Endothelial cell of umbilical vein (primary cell): ENCODE measurements around the gene GPSM1. TPM values are rescaled to one million over a fixed set of nuclear protein-coding genes. Genes with fewer than 3 reads are reported as not detected.

Experiments
- BruUV-seq: library from RNA; stranded (reverse); fragments of 400-500 nt; replicated peaks from 2 replicates; lab custom pipeline; 2021; lab: Mats Ljungman, UMichigan
- CTCF ChIA-PET: fragments of 300-600, 350-600 bp; sonication (Branson Sonifier 250); formaldehyde crosslinking; loops from one replicate; lab custom pipeline; 2021; ENCODE audit warnings: antibody characterized with exemption, inconsistent platforms; lab: Charles Lee
- POLR2A ChIA-PET: fragments of 300-600, 350-600 bp; sonication (Branson Sonifier 250); formaldehyde crosslinking; loops from one replicate; lab custom pipeline; 2021; ENCODE audit warnings: antibody characterized with exemption, inconsistent platforms; lab: Charles Lee
- DNase-seq: peaks from one replicate; pipeline ENCODE4 v3.0.0-alpha.2; 2011; ENCODE audit warnings: low read depth, low spot score
- FAIRE-seq: peaks from 2 replicates; lab custom pipeline; 2011; peaks lifted over from hg19 to GRCh38; lab: Jason Lieb, UNC
- H2AFZ ChIP-seq: 2 replicates; pipeline ENCODE4 v1.6.0; 2012; ENCODE audit warnings: low read depth, low read length, control low read depth, inconsistent platforms
- H3K27ac ChIP-seq: 2 replicates; pipeline ENCODE4 v1.5.1; 2011; ENCODE audit warnings: low read depth, mild to moderate bottlenecking, control low read depth, low read length, moderate library complexity; ENCODE audit not compliant: insufficient read depth
- H3K27me3 ChIP-seq, 2 experiments: 2 replicates each; pipeline versions ENCODE4 v1.6.0 to v1.6.1; 2011; ENCODE audit warnings: low read length in 2 of 2, mixed read lengths in 1 of 2; ENCODE audit not compliant: control insufficient read depth in 2 of 2, insufficient read depth in 2 of 2
- H3K36me3 ChIP-seq, 2 experiments: 2 replicates in 1 of 2; 3 replicates in 1 of 2; pipeline ENCODE4 v1.5.1; 2011; ENCODE audit warnings: low read length in 2 of 2, mild to moderate bottlenecking in 1 of 2, moderate library complexity in 1 of 2; ENCODE audit not compliant: control insufficient read depth in 2 of 2, insufficient read depth in 2 of 2; ENCODE audit errors: extremely low read depth in 1 of 2
- H3K4me1 ChIP-seq: 3 replicates; pipeline ENCODE4 v1.5.1; 2011; ENCODE audit warnings: mild to moderate bottlenecking, low read length; ENCODE audit not compliant: control insufficient read depth, insufficient read depth; ENCODE audit errors: extremely low read depth
- H3K4me2 ChIP-seq: 2 replicates; pipeline ENCODE4 v1.6.1; 2011; ENCODE audit warnings: low read length, control low read depth, mixed read lengths; ENCODE audit not compliant: insufficient read depth
- H3K4me3 ChIP-seq, 3 experiments: fragments of 200-600 bp in 1 of 3; sonication (generic), shearing (Covaris generic) in 1 of 3; replicated peaks in 1 of 3; 2 replicates each; pipeline ENCODE4 v1.5.1; 2011 to 2016; ENCODE audit warnings: control low read depth in 3 of 3, low read length in 3 of 3, mild to moderate bottlenecking in 2 of 3, inconsistent platforms in 1 of 3, low read depth in 1 of 3, moderate library complexity in 1 of 3; ENCODE audit not compliant: insufficient read depth in 1 of 3
- H3K79me2 ChIP-seq: 2 replicates; pipeline ENCODE4 v1.6.0; 2012; ENCODE audit warnings: low read length, inconsistent platforms; ENCODE audit not compliant: control insufficient read depth, insufficient read depth
- H3K9ac ChIP-seq: replicated peaks from 2 replicates; pipeline ENCODE3; 2011; ENCODE audit warnings: low read length, control low read depth; ENCODE audit not compliant: insufficient read depth; ENCODE audit errors: extremely low read depth
- H3K9me1 ChIP-seq: replicated peaks from 3 replicates; pipeline ENCODE4 v1.6.0; 2011; ENCODE audit warnings: mild to moderate bottlenecking, low read length; ENCODE audit not compliant: control insufficient read depth, insufficient read depth; ENCODE audit errors: extremely low read depth
- H3K9me3 ChIP-seq: replicated peaks from 2 replicates; pipeline ENCODE4 v1.5.1; 2012; ENCODE audit warnings: low read length, inconsistent platforms; ENCODE audit not compliant: control insufficient read depth, insufficient read depth
- H4K20me1 ChIP-seq: replicated peaks from 2 replicates; pipeline ENCODE3; 2011; ENCODE audit warnings: mild to moderate bottlenecking, low read length; ENCODE audit not compliant: control insufficient read depth, insufficient read depth; ENCODE audit errors: extremely low read depth
- FOS ChIP-seq: IDR thresholded peaks from 2 replicates; pipeline ENCODE4 v1.6.1; 2011; ENCODE audit warnings: mild to moderate bottlenecking, low read length, moderate library complexity, borderline replicate concordance; ENCODE audit not compliant: insufficient read depth
- GATA2 ChIP-seq: IDR thresholded peaks from 2 replicates; pipeline ENCODE4 v1.7.0; 2011; ENCODE audit warnings: low read depth, mild to moderate bottlenecking, moderate library complexity, mixed read lengths, low read length; ENCODE audit not compliant: insufficient read length, insufficient read depth
- JUN ChIP-seq: IDR thresholded peaks from 2 replicates; pipeline ENCODE4 v1.6.1; 2011; ENCODE audit warnings: borderline replicate concordance, low read depth; ENCODE audit not compliant: insufficient read length, insufficient read depth
- MYC ChIP-seq: IDR thresholded peaks from one replicate; pipeline ENCODE4 v1.6.1; 2011; ENCODE audit warnings: mild to moderate bottlenecking, low read depth, low read length
- POLR2A ChIP-seq: IDR thresholded peaks from 2 replicates; pipeline ENCODE4 v1.6.1; 2012; ENCODE audit warnings: low read depth, mild to moderate bottlenecking, control low read depth, low read length
- POLR2AphosphoS5 ChIP-seq: IDR thresholded peaks from 2 replicates; pipeline ENCODE4 v1.6.1; 2012; ENCODE audit warnings: low read depth, mild to moderate bottlenecking, control low read depth, low read length, moderate library complexity; ENCODE audit not compliant: insufficient read depth
- dilution Hi-C: fragments of 300-500 bp; cut with MboI; formaldehyde crosslinking; loops from one replicate; pipeline ENCODE4 v1.15.0; 2019; ENCODE audit warnings: low sequenced_read_pairs; ENCODE audit not compliant: extremely low pct_ligation_motif_present
- intact Hi-C: fragments of 100-400 bp; cut with micrococcal nuclease; formaldehyde crosslinking; loops from one replicate; pipeline ENCODE4 v1.10.0; 2022
- polyA plus RNA-seq, 4 experiments: library from polyadenylated mRNA; depleted of rRNA in 3 of 4; stranded (reverse) in 3 of 4; unstranded in 1 of 4; fragments of >200 nt; gene quantifications; 2 replicates each; pipeline versions ENCODE4 v1.2.1 to v1.2.3, GENCODE V29; 2011 to 2012; ENCODE audit warnings: missing spikeins in 1 of 4
- total RNA-seq: library from RNA; stranded (reverse); gene quantifications from 2 replicates; pipeline ENCODE4 v1.2.3, GENCODE V29; 2021
- TF ChIP-seq, protein P1 (sequence below): IDR thresholded peaks from 2 replicates; pipeline ENCODE4 v1.6.1; 2011; ENCODE audit not compliant: insufficient read depth, insufficient read length
- TF ChIP-seq, protein P2 (sequence below), 2 donors: IDR thresholded peaks; 1 replicate in 1 of 2; 2 replicates in 1 of 2; pipeline ENCODE4 v1.5.1; 2011; ENCODE audit warnings: low read length in 2 of 2, mild to moderate bottlenecking in 2 of 2, moderate library complexity in 2 of 2, control low read depth in 1 of 2, inconsistent platforms in 1 of 2, low read depth in 1 of 2; ENCODE audit not compliant: insufficient read depth in 1 of 2; ENCODE audit errors: extremely low read depth in 1 of 2

GPSM1 gene
- total and polyA plus RNA-seq, 2 donors (not counting 3 experiments of a cell fraction or from before 2014, with no cell fraction given): 34.6 to 47.1 TPM

DNA sequence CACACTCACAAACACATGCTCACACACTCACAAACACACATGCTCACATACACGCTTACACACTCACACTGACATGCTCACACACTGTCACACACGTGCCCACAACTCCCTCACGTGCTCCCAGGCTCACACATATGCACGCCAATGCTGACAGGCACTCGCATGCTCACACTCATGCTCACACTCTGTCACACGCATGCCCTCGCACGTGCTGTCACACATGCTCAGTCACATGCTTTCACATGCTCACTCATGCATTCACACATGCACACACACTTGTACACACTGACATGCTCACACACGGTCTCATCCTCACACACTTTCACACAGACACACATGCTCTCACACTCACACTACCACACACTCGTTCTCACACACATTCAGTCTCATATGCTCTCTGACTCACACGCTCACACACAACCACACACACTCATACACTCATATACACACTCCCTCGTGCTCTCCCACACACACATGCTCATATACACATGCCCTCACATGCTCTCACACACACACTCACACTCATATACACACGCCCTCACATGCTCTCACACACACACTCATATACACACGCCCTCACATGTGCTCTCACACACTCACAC, 33.8 kb upstream of the GPSM1 start:
- H3K4me2 ChIP-seq: no peak overlapping the region
- H3K36me3 ChIP-seq: no peaks in the 10 kb centered on the region
- no peak overlapping the region for H3K27ac ChIP-seq
- no peaks in the 10 kb centered on the region for H3K9me1 ChIP-seq
- CTCF ChIA-PET: no interaction called here
- DNase-seq (no peak), FAIRE-seq (no peak)
- no peak overlapping the region for H3K4me3 ChIP-seq
- no peak overlapping the region for H2AFZ ChIP-seq
- intact Hi-C loops: no loop called here
- no peaks in the 10 kb centered on the region for H3K79me2 ChIP-seq
- H3K9me3 ChIP-seq: no peaks in the 10 kb centered on the region
- H3K27me3 ChIP-seq: no peaks in the 10 kb centered on the region
- dilution Hi-C loops: no loop called here
- H3K9ac ChIP-seq: no peak overlapping the region
- TF ChIP-seq, protein P1, sequence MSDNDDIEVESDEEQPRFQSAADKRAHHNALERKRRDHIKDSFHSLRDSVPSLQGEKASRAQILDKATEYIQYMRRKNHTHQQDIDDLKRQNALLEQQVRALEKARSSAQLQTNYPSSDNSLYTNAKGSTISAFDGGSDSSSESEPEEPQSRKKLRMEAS: peak; percentile 1
- TF ChIP-seq GATA2: no peak
- BruUV-seq: no TSS peak
- H4K20me1 ChIP-seq: no peaks in the 10 kb centered on the region
- POLR2A ChIA-PET: no interaction called here
- no peaks in the 10 kb centered on the region for H3K4me1 ChIP-seq

DNA sequence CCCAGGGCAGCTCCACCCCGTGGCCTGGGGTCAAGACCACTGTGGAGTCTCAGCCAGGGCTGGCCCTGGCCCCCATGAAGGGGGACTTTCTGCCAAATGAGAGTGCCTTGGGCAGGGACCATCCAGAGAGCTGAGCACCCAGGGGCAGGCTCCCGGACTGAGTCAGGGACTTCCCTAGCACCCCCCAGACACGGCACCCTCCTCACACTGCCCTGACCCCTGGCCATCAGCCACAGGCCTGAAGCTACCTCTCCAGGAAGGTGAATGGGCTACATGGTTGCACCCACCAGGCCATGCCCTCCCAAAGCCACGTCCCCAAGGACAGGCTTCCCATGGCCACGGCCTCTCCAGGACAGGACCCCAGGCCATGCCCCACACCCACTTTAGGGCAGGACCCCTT, 32.9 kb upstream of the GPSM1 start:
- Histone ChIP-seq H2AFZ (no peak overlapping the region), H3K4me1 (no peaks in the 10 kb centered on the region), H3K9ac (no peak overlapping the region), H3K36me3 (no peaks in the 10 kb centered on the region), H3K79me2 (no peaks in the 10 kb centered on the region), H3K9me1 (no peaks in the 10 kb centered on the region), H3K27ac (no peak overlapping the region), H3K4me3 (no peak overlapping the region), H4K20me1 (no peaks in the 10 kb centered on the region), H3K27me3 (no peaks in the 10 kb centered on the region), H3K4me2 (no peak overlapping the region), H3K9me3 (no peaks in the 10 kb centered on the region)
- DNase-seq: no peak
- BruUV-seq: no TSS peak
- POLR2A ChIA-PET: no interaction called here
- CTCF ChIA-PET: no interaction called here
- dilution Hi-C loops (no loop called here), intact Hi-C loops (no loop called here)
- no peak for FAIRE-seq
- TF ChIP-seq, protein P2, sequence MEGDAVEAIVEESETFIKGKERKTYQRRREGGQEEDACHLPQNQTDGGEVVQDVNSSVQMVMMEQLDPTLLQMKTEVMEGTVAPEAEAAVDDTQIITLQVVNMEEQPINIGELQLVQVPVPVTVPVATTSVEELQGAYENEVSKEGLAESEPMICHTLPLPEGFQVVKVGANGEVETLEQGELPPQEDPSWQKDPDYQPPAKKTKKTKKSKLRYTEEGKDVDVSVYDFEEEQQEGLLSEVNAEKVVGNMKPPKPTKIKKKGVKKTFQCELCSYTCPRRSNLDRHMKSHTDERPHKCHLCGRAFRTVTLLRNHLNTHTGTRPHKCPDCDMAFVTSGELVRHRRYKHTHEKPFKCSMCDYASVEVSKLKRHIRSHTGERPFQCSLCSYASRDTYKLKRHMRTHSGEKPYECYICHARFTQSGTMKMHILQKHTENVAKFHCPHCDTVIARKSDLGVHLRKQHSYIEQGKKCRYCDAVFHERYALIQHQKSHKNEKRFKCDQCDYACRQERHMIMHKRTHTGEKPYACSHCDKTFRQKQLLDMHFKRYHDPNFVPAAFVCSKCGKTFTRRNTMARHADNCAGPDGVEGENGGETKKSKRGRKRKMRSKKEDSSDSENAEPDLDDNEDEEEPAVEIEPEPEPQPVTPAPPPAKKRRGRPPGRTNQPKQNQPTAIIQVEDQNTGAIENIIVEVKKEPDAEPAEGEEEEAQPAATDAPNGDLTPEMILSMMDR (IDR thresholded peaks at IDR 0.05; ENCODE audit: extremely low read depth in 1 of 2, insufficient read depth in 1 of 2, low read depth in 1 of 2, low read length in 2 of 2): no peak
- TF ChIP-seq FOS: no peak
- no peak for TF ChIP-seq POLR2A
- TF ChIP-seq POLR2AphosphoS5: no peak
- no peak for TF ChIP-seq MYC
- TF ChIP-seq JUN: no peak
- no peak for TF ChIP-seq GATA2
- TF ChIP-seq, protein P1: no peak
